Calu3 (cell line): ENCODE results near the gene IFITM2. TPM values are rescaled to one million over a fixed set of nuclear protein-coding genes. Genes with fewer than 3 reads are reported as not detected.
"Not testable (repeated sequence)": the region's sequence is repeated elsewhere in the genome, so short reads cannot be mapped to it uniquely, and the experiment has no call there.

Source experiments
- BruUV-seq: library from RNA; stranded (reverse); fragments of 400-500 nt; replicated peaks from 2 replicates; lab custom pipeline; 2021; lab: Mats Ljungman, UMichigan
- CTCF ChIA-PET: fragments of 300-600 bp; sonication (Branson Sonifier 250); formaldehyde crosslinking; loops from one replicate; lab custom pipeline; 2022; ENCODE audit warnings: antibody characterized with exemption; lab: Charles Lee
- DNase-seq: peaks from one replicate; pipeline ENCODE4 v3.0.0; 2022
- H3K27ac Mint-ChIP-seq: one replicate; pipeline ENCODE4 v1.8.0; 2022; ENCODE audit warnings: mixed read lengths; ENCODE audit not compliant: unreplicated experiment
- H3K27me3 Mint-ChIP-seq: one replicate; pipeline ENCODE4 v1.8.0; 2022; ENCODE audit warnings: mixed read lengths; ENCODE audit not compliant: unreplicated experiment
- H3K36me3 Mint-ChIP-seq: one replicate; pipeline ENCODE4 v1.8.0; 2022; ENCODE audit warnings: mild to moderate bottlenecking, moderate library complexity, mixed read lengths; ENCODE audit not compliant: insufficient read depth, unreplicated experiment
- H3K4me1 Mint-ChIP-seq: one replicate; pipeline ENCODE4 v1.8.0; 2022; ENCODE audit warnings: mild to moderate bottlenecking, low read depth, mixed read lengths; ENCODE audit not compliant: unreplicated experiment
- H3K4me3 Mint-ChIP-seq: one replicate; pipeline ENCODE4 v1.8.0; 2022; ENCODE audit warnings: mild to moderate bottlenecking, low read depth, moderate library complexity, mixed read lengths; ENCODE audit not compliant: unreplicated experiment
- H3K9me3 Mint-ChIP-seq: one replicate; pipeline ENCODE4 v1.8.0; 2022; ENCODE audit warnings: low read depth, mixed read lengths; ENCODE audit not compliant: unreplicated experiment
- CTCF ChIP-seq: fragments of 200-600 bp; IDR thresholded peaks from one replicate; pipeline ENCODE4 v1.8.0; 2022; ENCODE audit warnings: antibody characterized with exemption; ENCODE audit not compliant: unreplicated experiment
- intact Hi-C: fragments of 100-400 bp; cut with micrococcal nuclease; formaldehyde crosslinking; loops from one replicate; pipeline ENCODE4 v1.10.0; 2022; ENCODE audit not compliant: unreplicated experiment
- total RNA-seq: library from RNA; stranded (reverse); gene quantifications from 2 replicates; pipeline ENCODE4 v1.2.3, GENCODE V29; 2022

IFITM2 gene
- total RNA-seq, 1 experiment from 2014 or later: 29.1 TPM

- Mint-ChIP-seq H3K4me3 (no peak overlapping the region), H3K27me3 (peaks cover 55% of the 10 kb centered on the region), H3K27ac (no peak overlapping the region), H3K36me3 (peaks cover 6% of the 10 kb centered on the region), H3K9me3 (no peaks in the 10 kb centered on the region), H3K4me1 (peaks cover 18% of the 10 kb centered on the region)
- no peak for DNase-seq
- BruUV-seq: no TSS peak
- no peak for TF ChIP-seq CTCF
- CTCF ChIA-PET: no interaction called here
- intact Hi-C loops: no loop called here
Observed at GRCh38 chr11:315051-315481, 7.5 kb downstream of the IFITM2 start.

GRCh38 chr11:315516-315994, 7.9 kb downstream of the IFITM2 start:
- Mint-ChIP-seq H3K27ac (no peak overlapping the region), H3K9me3 (no peaks in the 10 kb centered on the region), H3K27me3 (peaks cover 53% of the 10 kb centered on the region), H3K4me1 (peaks cover 23% of the 10 kb centered on the region), H3K4me3 (no peak overlapping the region), H3K36me3 (peaks cover 10% of the 10 kb centered on the region)
- no TSS peak for BruUV-seq
- intact Hi-C loops: no loop called here
- CTCF ChIA-PET: no interaction called here
- DNase-seq: no peak
- TF ChIP-seq CTCF: no peak

GRCh38 chr11:316031-316701, 8.6 kb downstream of the IFITM2 start:
- no peak overlapping the region for H3K4me3 Mint-ChIP-seq
- no peak overlapping the region for H3K27ac Mint-ChIP-seq
- peaks cover 26% of the 10 kb centered on the region for H3K4me1 Mint-ChIP-seq
- no TSS peak for BruUV-seq
- intact Hi-C loops: no loop called here
- H3K27me3 Mint-ChIP-seq: peaks cover 53% of the 10 kb centered on the region
- no peak for DNase-seq
- no peaks in the 10 kb centered on the region for H3K9me3 Mint-ChIP-seq
- CTCF ChIA-PET: interaction anchor here (0.7 kb wide), 1 partner anchor 11 kb away, joined by 3 read pairs; no protein-coding TSS in a partner anchor
- H3K36me3 Mint-ChIP-seq: peaks cover 13% of the 10 kb centered on the region
- no peak for TF ChIP-seq CTCF

- no peak for DNase-seq
- Mint-ChIP-seq H3K27me3 (peaks cover 50% of the 10 kb centered on the region), H3K36me3 (peaks cover 13% of the 10 kb centered on the region), H3K9me3 (no peaks in the 10 kb centered on the region), H3K27ac (no peak overlapping the region), H3K4me1 (peaks cover 26% of the 10 kb centered on the region), H3K4me3 (no peak overlapping the region)
- no peak for TF ChIP-seq CTCF
- intact Hi-C loops: no loop called here
- CTCF ChIA-PET: interaction anchor here (0.7 kb wide), 1 partner anchor 11 kb away, joined by 3 read pairs; no protein-coding TSS in a partner anchor
- BruUV-seq: no TSS peak
Observed at GRCh38 chr11:316891-317301, 9.3 kb downstream of the IFITM2 start.

DNA sequence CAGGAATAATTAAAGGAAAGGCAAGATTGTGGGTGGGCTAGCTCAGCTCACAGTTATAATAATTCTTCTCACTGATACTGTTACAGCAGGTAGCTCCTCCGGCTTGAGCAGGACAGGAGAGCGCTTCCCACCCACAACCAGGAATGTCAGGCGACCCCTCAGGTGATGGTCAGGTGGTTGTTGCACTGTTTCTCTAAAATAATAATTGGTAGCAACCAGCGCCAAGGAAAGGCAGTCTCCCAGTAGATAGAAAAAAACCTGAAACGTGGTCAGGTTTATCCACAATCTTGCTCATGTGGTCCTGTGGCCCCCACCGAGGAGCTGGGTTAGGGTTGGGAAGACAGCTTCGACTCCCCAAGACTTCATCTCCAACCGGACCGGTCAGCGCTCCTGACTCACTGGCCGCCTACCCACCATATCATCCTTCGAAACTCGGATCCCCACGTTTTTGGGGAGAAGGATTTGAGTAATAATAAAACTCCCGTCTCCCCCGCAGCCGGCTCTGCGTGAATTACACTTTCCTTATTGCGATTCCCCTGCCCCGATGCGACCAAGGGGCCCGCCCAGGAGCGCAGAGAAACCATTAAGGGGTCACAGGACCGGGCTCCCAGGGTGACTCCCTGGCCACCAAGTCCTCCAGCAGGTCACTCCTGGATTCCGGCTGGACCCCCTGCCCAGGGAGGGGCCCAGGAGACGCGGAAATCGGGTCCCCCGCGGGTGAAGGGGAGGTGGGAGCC, 10.2 kb downstream of the IFITM2 start:
- H3K4me3 Mint-ChIP-seq, BruUV-seq, H3K27ac Mint-ChIP-seq, intact Hi-C loops, CTCF ChIA-PET, DNase-seq, H3K9me3 Mint-ChIP-seq: not testable (repeated sequence)
- peaks cover 41% of the 10 kb centered on the region for H3K27me3 Mint-ChIP-seq
- peaks cover 26% of the 10 kb centered on the region for H3K4me1 Mint-ChIP-seq
- H3K36me3 Mint-ChIP-seq: peaks cover 13% of the 10 kb centered on the region

DNA sequence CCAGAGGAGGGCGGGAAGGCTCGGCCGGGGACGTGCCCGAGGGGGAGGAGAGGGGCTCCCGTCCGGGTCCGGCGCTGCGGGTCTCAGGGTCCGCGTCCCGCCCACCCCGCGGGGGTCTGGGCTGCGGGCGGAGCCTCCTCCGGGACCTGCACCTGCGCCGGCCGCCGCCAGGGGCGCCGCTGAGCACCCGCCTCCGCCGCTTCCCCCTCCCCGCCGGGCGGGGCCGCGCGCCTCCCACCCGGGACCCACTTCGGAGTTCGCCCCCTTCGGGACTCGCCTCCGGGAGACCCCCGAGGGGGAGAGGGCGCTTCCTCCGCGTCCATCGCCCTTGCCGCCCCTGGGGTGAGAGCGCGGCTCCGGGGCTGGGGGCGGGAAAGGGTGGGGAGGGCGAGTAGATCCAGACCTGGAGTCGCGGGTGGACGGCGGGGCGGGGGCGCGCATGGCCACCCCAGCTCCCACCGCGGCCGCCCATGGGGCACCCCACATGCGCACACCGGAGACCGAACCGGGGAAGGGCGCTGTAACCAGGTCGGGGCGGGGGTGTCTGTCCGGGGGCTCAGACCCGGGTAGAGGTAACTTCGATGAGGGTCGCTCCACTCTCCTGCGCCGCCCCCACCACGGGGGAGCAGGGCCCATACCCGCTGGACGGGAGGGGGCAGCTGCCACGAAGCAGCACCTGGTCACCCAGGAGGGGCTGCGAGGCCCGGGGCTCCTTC, 10.9 kb downstream of the IFITM2 start:
- Mint-ChIP-seq H3K4me1 (peaks cover 26% of the 10 kb centered on the region), H3K27me3 (peaks cover 33% of the 10 kb centered on the region), H3K36me3 (peaks cover 13% of the 10 kb centered on the region)
- H3K27ac Mint-ChIP-seq, H3K9me3 Mint-ChIP-seq, H3K4me3 Mint-ChIP-seq, BruUV-seq, CTCF ChIA-PET, intact Hi-C loops, DNase-seq: not testable (repeated sequence)
